T follicular helper cell (primary cell): ENCODE results near the gene HOXA7.

Experiments used
- DNase-seq: peaks from one replicate; pipeline ENCODE4 v3.0.0-alpha.2; 2020; ENCODE audit warnings: low read depth

HOXA7 gene

GRCh38 chr7:27170426-27171324 is 14.2 kb upstream of the HOXA7 start:
- DNase-seq = no peak

GRCh38 chr7:27169658-27170425 is 13.4 kb upstream of the HOXA7 start:
- DNase-seq = no peak

GRCh38 chr7:27168265-27168947 is 11.9 kb upstream of the HOXA7 start:
- DNase-seq = no peak

GRCh38 chr7:27167916-27168264 is 11.4 kb upstream of the HOXA7 start:
- no peak for DNase-seq

- DNase-seq = no peak
Measured at GRCh38 chr7:27166531-27167505, 10.3 kb upstream of the HOXA7 start.

GRCh38 chr7:27165996-27166530 is 9.6 kb upstream of the HOXA7 start:
- no peak for DNase-seq

GRCh38 chr7:27165089-27165995 is 8.9 kb upstream of the HOXA7 start, which contains the start of gene HOXA9:
Gene HOXA9 (minus strand): TSS chr7:27165537. CDS start chr7:27165457, 80 bp downstream.
- DNase-seq = no peak

GRCh38 chr7:27164367-27165088 is 8.1 kb upstream of the HOXA7 start:
- no peak for DNase-seq

GRCh38 chr7:27164045-27164366 is 7.5 kb upstream of the HOXA7 start:
- DNase-seq = no peak

- no peak for DNase-seq
Measured at GRCh38 chr7:27163288-27164044, 7.0 kb upstream of the HOXA7 start.

GRCh38 chr7:27162561-27163287 is 6.2 kb upstream of the HOXA7 start:
- no peak for DNase-seq

GRCh38 chr7:27161721-27162560 is 5.5 kb upstream of the HOXA7 start:
- no peak for DNase-seq

GRCh38 chr7:27161214-27161720 is 4.8 kb upstream of the HOXA7 start:
- DNase-seq = no peak

- DNase-seq = peak; percentile 69
Measured at GRCh38 chr7:27160546-27161213, 4.2 kb upstream of the HOXA7 start.

- no peak for DNase-seq
Measured at GRCh38 chr7:27160145-27160545, 3.7 kb upstream of the HOXA7 start.
